HG03025 (cell line): ENCODE measurements around the gene MVB12B.
"Not testable (repeated sequence)": the region's sequence is repeated elsewhere in the genome, so short reads cannot be mapped to it uniquely, and the experiment has no call there.

Source experiments
- ATAC-seq: cut with Tn5 transposase; IDR thresholded peaks from one replicate; pipeline ENCODE4 v1.9.1; 2021; ENCODE audit warnings: mild to moderate bottlenecking, moderate library complexity; ENCODE audit not compliant: unreplicated experiment, low FRiP score

Gene MVB12B

GRCh38 chr9:126461608-126462007 lies 135.0 kb downstream of the MVB12B start:
- no peak for ATAC-seq

- no peak for ATAC-seq
These were observed 136.0 kb downstream of the MVB12B start for GRCh38 chr9:126462617-126463016.

GRCh38 chr9:126463426-126463825 lies 136.8 kb downstream of the MVB12B start:
- no peak for ATAC-seq

GRCh38 chr9:126464694-126465441 lies 138.2 kb downstream of the MVB12B start:
- no peak for ATAC-seq

GRCh38 chr9:126465977-126466376 lies 139.3 kb downstream of the MVB12B start:
- no peak for ATAC-seq

- no peak for ATAC-seq
These were observed 141.7 kb downstream of the MVB12B start for GRCh38 chr9:126468141-126468825.

GRCh38 chr9:126470241-126470993 lies 143.8 kb downstream of the MVB12B start:
- no peak for ATAC-seq

- ATAC-seq = no peak
These were observed 144.5 kb downstream of the MVB12B start for GRCh38 chr9:126471084-126471624.

- no peak for ATAC-seq
These were observed 145.7 kb downstream of the MVB12B start for GRCh38 chr9:126472198-126472947.

- ATAC-seq = no peak
These were observed 146.3 kb downstream of the MVB12B start for GRCh38 chr9:126472948-126473298.

- no peak for ATAC-seq
These were observed 147.7 kb downstream of the MVB12B start for GRCh38 chr9:126474206-126474765.

- no peak for ATAC-seq
These were observed 148.3 kb downstream of the MVB12B start for GRCh38 chr9:126474786-126475485.

- ATAC-seq = no peak
These were observed 149.4 kb downstream of the MVB12B start for GRCh38 chr9:126475933-126476555.

- ATAC-seq = not testable (repeated sequence)
These were observed 150.8 kb downstream of the MVB12B start for GRCh38 chr9:126477432-126477831.

- ATAC-seq = no peak
These were observed 151.8 kb downstream of the MVB12B start for GRCh38 chr9:126478216-126478981.

GRCh38 chr9:126479515-126479914 lies 152.9 kb downstream of the MVB12B start:
- ATAC-seq = no peak

GRCh38 chr9:126480813-126481212 lies 154.2 kb downstream of the MVB12B start:
- ATAC-seq = no peak

- ATAC-seq = no peak
These were observed 155.2 kb downstream of the MVB12B start for GRCh38 chr9:126481862-126482261.
